HS-27A (cell line): ENCODE measurements around the gene ZNF469.

Source experiments
- DNase-seq: peaks from one replicate; pipeline ENCODE4 v3.0.0-alpha.2; 2012; ENCODE audit warnings: low read depth, missing footprints

Gene ZNF469

GRCh38 chr16:88382491-88383400, at the start of gene ZNF469:
TSS of gene ZNF469 (plus strand) at chr16:88382959. CDS start at chr16:88427471, 44,512 bp downstream.
- no peak for DNase-seq

GRCh38 chr16:88333848-88334777, 48.6 kb upstream of the ZNF469 start:
- no peak for DNase-seq

GRCh38 chr16:88334778-88335720, 47.7 kb upstream of the ZNF469 start:
- no peak for DNase-seq

- no peak for DNase-seq
Measured at GRCh38 chr16:88337021-88337420, 45.7 kb upstream of the ZNF469 start.

GRCh38 chr16:88337538-88337937, 45.2 kb upstream of the ZNF469 start:
- no peak for DNase-seq

GRCh38 chr16:88338111-88338510, 44.6 kb upstream of the ZNF469 start:
- no peak for DNase-seq

- no peak for DNase-seq
Measured at GRCh38 chr16:88338896-88339295, 43.9 kb upstream of the ZNF469 start.

- no peak for DNase-seq
Measured at GRCh38 chr16:88339930-88340754, 42.6 kb upstream of the ZNF469 start.

GRCh38 chr16:88340755-88341150, 42.0 kb upstream of the ZNF469 start:
- DNase-seq, result no peak

GRCh38 chr16:88341551-88342290, 41.0 kb upstream of the ZNF469 start:
- no peak for DNase-seq

- DNase-seq, result no peak
Measured at GRCh38 chr16:88342491-88342890, 40.3 kb upstream of the ZNF469 start.

GRCh38 chr16:88343271-88343791, 39.4 kb upstream of the ZNF469 start:
- no peak for DNase-seq

GRCh38 chr16:88344411-88345030, 38.2 kb upstream of the ZNF469 start:
- no peak for DNase-seq

GRCh38 chr16:88345031-88345720, 37.6 kb upstream of the ZNF469 start:
- DNase-seq, result no peak

- DNase-seq, result no peak
Measured at GRCh38 chr16:88345721-88346560, 36.8 kb upstream of the ZNF469 start.

GRCh38 chr16:88346680-88347505, 35.9 kb upstream of the ZNF469 start:
- no peak for DNase-seq
